MCF 10A (cell line): Measurements from ENCODE around the gene BET1L. TPM values are rescaled to one million over a fixed set of nuclear protein-coding genes. Genes with fewer than 3 reads are reported as not detected.

Experiments
- BruUV-seq: library from RNA; stranded (reverse); fragments of 400-500 nt; replicated peaks from 2 replicates; lab custom pipeline; 2021; lab: Mats Ljungman, UMichigan
- CTCF ChIA-PET: fragments of 300-600 bp; sonication (Branson Sonifier 250); formaldehyde crosslinking; extraction: SDS; loops from one replicate; lab custom pipeline; 2021; ENCODE audit warnings: antibody characterized with exemption, inconsistent platforms; lab: Yijun Ruan, JAX
- POLR2A ChIA-PET: fragments of 300-600, 350-650 bp; sonication (Branson Sonifier 250); formaldehyde crosslinking; extraction: SDS; loops from one replicate; lab custom pipeline; 2020; ENCODE audit warnings: antibody characterized with exemption, inconsistent platforms; lab: Yijun Ruan, JAX
- DNase-seq: peaks from one replicate; pipeline ENCODE4 v3.0.0-alpha.2; 2018; ENCODE audit not compliant: unreplicated experiment
- H3K27ac Mint-ChIP-seq: one replicate; pipeline ENCODE4 v1.8.0; 2022; ENCODE audit warnings: mild to moderate bottlenecking, low read depth, mixed read lengths; ENCODE audit not compliant: unreplicated experiment
- H3K27me3 Mint-ChIP-seq: one replicate; pipeline ENCODE4 v1.8.0; 2022; ENCODE audit warnings: mixed read lengths; ENCODE audit not compliant: insufficient read depth, unreplicated experiment
- H3K36me3 Mint-ChIP-seq: one replicate; pipeline ENCODE4 v1.8.0; 2022; ENCODE audit warnings: mild to moderate bottlenecking, moderate library complexity, mixed read lengths; ENCODE audit not compliant: insufficient read depth, unreplicated experiment
- H3K4me1 Mint-ChIP-seq: one replicate; pipeline ENCODE4 v1.8.0; 2022; ENCODE audit warnings: mixed read lengths; ENCODE audit not compliant: insufficient read depth, unreplicated experiment
- H3K4me3 Mint-ChIP-seq: one replicate; pipeline ENCODE4 v1.8.0; 2022; ENCODE audit warnings: mild to moderate bottlenecking, moderate library complexity, mixed read lengths; ENCODE audit not compliant: unreplicated experiment
- H3K9me3 Mint-ChIP-seq: one replicate; pipeline ENCODE4 v1.8.0; 2022; ENCODE audit warnings: mixed read lengths; ENCODE audit not compliant: unreplicated experiment
- intact Hi-C: fragments of 100-400 bp; cut with micrococcal nuclease; formaldehyde crosslinking; loops from 2 replicates; pipeline ENCODE4 v1.14.1; 2022
- total RNA-seq: library from RNA; stranded (reverse); gene quantifications from 2 replicates; pipeline ENCODE4 v1.2.3, GENCODE V29; 2022
- TF ChIP-seq, protein P1 (sequence below): fragments of 200-600 bp; IDR thresholded peaks from one replicate; pipeline ENCODE4 v1.8.0; 2022; ENCODE audit warnings: antibody characterized with exemption, mild to moderate bottlenecking; ENCODE audit not compliant: unreplicated experiment

The BET1L gene
- total RNA-seq, 1 experiment from 2014 or later: 65.3 TPM

DNA sequence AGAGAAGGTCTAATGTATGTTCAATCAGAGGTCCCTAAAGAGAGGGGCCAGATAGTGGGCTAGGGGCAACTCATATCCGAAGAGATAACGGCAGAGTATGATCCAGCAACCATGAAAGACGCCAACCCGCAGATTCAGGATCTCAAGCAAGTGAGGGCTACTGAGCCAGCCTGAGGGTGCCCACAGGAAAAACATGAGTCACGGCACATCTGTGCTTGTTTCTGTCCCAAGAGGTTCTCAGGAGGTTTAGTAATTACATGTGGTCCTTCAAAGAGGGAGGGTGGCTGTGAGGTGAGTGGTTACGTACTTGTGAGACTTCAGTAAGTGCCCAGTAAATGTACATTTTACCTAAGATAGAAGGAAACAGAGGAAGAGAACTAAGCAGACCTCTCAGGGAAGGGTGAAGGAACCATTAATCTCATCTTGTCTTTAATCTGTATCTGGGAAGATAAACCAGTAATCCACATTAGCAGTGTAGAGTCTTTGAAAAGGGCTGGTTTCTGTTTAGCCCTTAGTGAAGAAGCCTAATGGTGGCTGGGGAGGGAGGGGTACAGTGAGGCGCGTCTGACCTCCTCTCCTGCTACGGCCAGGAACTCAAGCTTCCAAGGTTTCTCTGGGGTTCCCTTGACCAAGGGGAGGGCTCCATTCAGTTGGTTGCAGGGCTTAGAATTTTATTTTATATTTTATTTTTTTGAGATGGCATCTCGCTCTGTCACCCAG, 18.7 kb upstream of the BET1L start:
- TF ChIP-seq, protein P1, sequence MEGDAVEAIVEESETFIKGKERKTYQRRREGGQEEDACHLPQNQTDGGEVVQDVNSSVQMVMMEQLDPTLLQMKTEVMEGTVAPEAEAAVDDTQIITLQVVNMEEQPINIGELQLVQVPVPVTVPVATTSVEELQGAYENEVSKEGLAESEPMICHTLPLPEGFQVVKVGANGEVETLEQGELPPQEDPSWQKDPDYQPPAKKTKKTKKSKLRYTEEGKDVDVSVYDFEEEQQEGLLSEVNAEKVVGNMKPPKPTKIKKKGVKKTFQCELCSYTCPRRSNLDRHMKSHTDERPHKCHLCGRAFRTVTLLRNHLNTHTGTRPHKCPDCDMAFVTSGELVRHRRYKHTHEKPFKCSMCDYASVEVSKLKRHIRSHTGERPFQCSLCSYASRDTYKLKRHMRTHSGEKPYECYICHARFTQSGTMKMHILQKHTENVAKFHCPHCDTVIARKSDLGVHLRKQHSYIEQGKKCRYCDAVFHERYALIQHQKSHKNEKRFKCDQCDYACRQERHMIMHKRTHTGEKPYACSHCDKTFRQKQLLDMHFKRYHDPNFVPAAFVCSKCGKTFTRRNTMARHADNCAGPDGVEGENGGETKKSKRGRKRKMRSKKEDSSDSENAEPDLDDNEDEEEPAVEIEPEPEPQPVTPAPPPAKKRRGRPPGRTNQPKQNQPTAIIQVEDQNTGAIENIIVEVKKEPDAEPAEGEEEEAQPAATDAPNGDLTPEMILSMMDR: no peak
- peak; percentile 73 for DNase-seq

DNA sequence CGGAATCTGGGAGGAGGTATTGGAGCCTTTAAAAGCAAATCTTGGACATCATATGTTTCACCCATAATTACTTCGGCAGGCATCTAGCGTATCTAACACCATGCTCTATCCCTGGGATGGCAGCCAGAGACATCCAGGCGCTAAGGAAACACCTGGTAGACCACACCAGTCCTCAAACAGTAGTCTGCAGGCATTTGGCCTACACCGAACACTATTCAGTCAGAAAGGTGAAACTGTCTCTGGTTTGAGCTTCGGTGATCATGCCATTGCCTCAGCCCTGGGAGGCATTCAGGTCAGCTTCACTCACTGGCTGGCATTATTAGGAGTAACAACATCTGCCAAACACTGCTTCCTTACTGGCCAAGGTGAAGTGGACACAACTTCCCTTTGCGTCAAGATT, 17.2 kb upstream of the BET1L start:
- Mint-ChIP-seq H3K27me3 (no peaks in the 10 kb centered on the region), H3K27ac (no peak overlapping the region), H3K9me3 (no peaks in the 10 kb centered on the region), H3K36me3 (peaks cover 34% of the 10 kb centered on the region), H3K4me1 (peaks cover 9% of the 10 kb centered on the region), H3K4me3 (no peak overlapping the region)
- no TSS peak for BruUV-seq
- no peak for DNase-seq
- TF ChIP-seq, protein P1: no peak
- intact Hi-C loops: no loop called here
- POLR2A ChIA-PET: interaction anchor here (0.9 to 2.3 kb wide), 2 partner anchors 8 to 17 kb away, joined by 3 to 12 read pairs; partner anchors contain the start of genes BET1L and RIC8A
- CTCF ChIA-PET: interaction anchor here (0.7 to 1.0 kb wide), 2 partner anchors 17 to 27 kb away, joined by 3 to 4 read pairs; partner anchors contain the start of gene BET1L

More for the DNA sequence above, 18.7 kb upstream of the BET1L start:
- POLR2A ChIA-PET: interaction anchor here (0.8 to 1.6 kb wide), 3 partner anchors 9 to 133 kb away, joined by 3 to 4 read pairs (median 4); no protein-coding TSS in a partner anchor
- H3K4me3 Mint-ChIP-seq: no peak overlapping the region
- no peaks in the 10 kb centered on the region for H3K9me3 Mint-ChIP-seq
- peaks cover 9% of the 10 kb centered on the region for H3K4me1 Mint-ChIP-seq
- CTCF ChIA-PET: no interaction called here
- H3K27me3 Mint-ChIP-seq: no peaks in the 10 kb centered on the region
- H3K27ac Mint-ChIP-seq: peak overlapping the region; percentile 69
- BruUV-seq: no TSS peak
- peaks cover 42% of the 10 kb centered on the region for H3K36me3 Mint-ChIP-seq
- intact Hi-C loops: no loop called here

DNA sequence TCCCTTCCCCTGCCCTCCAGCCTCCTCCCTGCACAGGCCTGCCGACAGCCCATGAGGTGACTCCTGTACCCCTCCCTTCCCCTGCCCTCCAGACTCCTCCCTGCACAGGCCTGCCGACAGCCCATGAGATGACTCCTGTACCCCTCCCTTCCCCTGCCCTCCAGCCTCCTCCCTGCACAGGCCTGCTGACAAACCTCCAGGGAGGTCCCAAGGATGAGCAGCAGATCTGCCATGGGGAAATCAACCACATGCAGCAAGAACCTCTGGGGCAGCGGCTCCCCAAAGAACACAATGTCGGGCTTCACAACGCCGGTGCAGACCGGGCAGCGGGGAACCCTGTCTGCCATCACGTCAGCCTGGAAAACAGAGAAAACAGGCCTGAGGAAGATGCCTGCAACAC, 16.7 kb upstream of the BET1L start:
- POLR2A ChIA-PET: interaction anchor here (2.3 kb wide), 1 partner anchor 16 kb away, joined by 12 read pairs; the partner anchor contains the start of genes BET1L and RIC8A
- H3K4me3 Mint-ChIP-seq: no peak overlapping the region
- peaks cover 30% of the 10 kb centered on the region for H3K36me3 Mint-ChIP-seq
- no peaks in the 10 kb centered on the region for H3K9me3 Mint-ChIP-seq
- intact Hi-C loops: no loop called here
- CTCF ChIA-PET: no interaction called here
- H3K4me1 Mint-ChIP-seq: peaks cover 9% of the 10 kb centered on the region
- no peak for DNase-seq
- H3K27ac Mint-ChIP-seq: peak overlapping the region; percentile 38
- TF ChIP-seq, protein P1: no peak
- BruUV-seq: no TSS peak
- no peaks in the 10 kb centered on the region for H3K27me3 Mint-ChIP-seq

DNA sequence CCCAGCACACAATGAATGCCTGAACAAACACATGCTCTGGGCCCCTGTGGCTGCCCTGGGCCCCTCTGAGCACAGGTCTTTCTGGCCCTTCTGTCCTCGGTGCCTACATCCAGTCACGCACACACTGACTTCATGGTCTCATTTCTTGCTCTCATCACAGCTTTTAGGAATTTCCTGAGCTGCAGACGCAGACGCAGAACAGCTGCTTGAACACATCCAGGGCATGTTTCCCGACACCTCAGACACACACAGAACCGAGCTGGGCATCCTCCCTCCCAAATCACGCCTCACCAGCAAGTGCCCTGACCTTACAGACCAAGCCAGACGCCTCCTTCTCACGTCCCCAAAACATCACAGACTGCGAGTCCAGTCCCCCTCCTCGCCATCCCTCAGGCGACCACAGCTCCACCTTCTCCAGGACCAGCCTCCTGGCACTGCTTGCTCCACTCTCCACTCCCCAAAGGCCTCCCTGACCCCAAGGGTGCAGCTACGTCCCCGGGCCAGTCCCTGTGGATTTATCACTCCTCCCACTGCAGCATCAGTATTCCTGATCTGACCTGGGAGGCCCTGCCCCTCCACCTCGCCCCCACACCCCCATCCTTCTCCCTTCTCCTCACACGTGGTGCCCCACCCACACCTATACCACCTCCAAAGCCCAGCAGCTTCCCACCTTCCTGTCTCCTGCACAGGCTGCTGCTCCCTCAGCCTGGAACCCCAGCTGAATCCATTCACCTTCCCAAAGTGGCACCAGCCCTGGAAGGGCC, 16.0 kb upstream of the BET1L start:
- DNase-seq: no peak
- no TSS peak for BruUV-seq
- ChIA-PET POLR2A (interaction anchor here (1.4 to 2.3 kb wide), 2 partner anchors 11 to 15 kb away, joined by 4 to 12 read pairs; partner anchors contain the start of genes BET1L and RIC8A), CTCF (interaction anchor here (0.6 kb wide), 1 partner anchor 225 kb away, joined by 3 read pairs; no protein-coding TSS in a partner anchor)
- intact Hi-C loops: no loop called here
- Mint-ChIP-seq H3K36me3 (peaks cover 23% of the 10 kb centered on the region), H3K27me3 (no peaks in the 10 kb centered on the region), H3K4me1 (peaks cover 9% of the 10 kb centered on the region), H3K9me3 (no peaks in the 10 kb centered on the region), H3K27ac (peak overlapping the region; percentile 38), H3K4me3 (no peak overlapping the region)
- TF ChIP-seq, protein P1: no peak
